ENCODE data around the gene POLDIP3. TPM values are rescaled to one million over a fixed set of nuclear protein-coding genes. Genes with fewer than 3 reads are reported as not detected.
A peak's percentile ranks its signal among the peaks of the same experiment; 100 is the strongest.

POLDIP3 gene
- total RNA-seq, 1 donor from 2014 or later, result 34.7 TPM

- Histone ChIP-seq H3K27me3 (ENCODE audit: control insufficient read depth, insufficient read depth, low read length) (no peaks in the 10 kb centered on the region), H3K4me3 (ENCODE audit: low read depth, low read length) (no peak overlapping the region), H3K36me3 (ENCODE audit: control insufficient read depth, insufficient read depth, low read length) (no peaks in the 10 kb centered on the region)
- peak; percentile 82 for DNase-seq (ENCODE audit: low read depth)
- no peak for TF ChIP-seq CTCF (IDR thresholded peaks at IDR 0.05; ENCODE audit: insufficient read depth, low read length, poor library complexity, severe bottlenecking)
These were observed 20.8 kb upstream of the POLDIP3 start for GRCh38 chr22:42635531-42635930.

- Histone ChIP-seq H3K36me3 (ENCODE audit: control insufficient read depth, insufficient read depth, low read length) (no peaks in the 10 kb centered on the region), H3K4me3 (ENCODE audit: low read depth, low read length) (no peak overlapping the region), H3K27me3 (ENCODE audit: control insufficient read depth, insufficient read depth, low read length) (no peaks in the 10 kb centered on the region)
- no peak for TF ChIP-seq CTCF (IDR thresholded peaks at IDR 0.05; ENCODE audit: insufficient read depth, low read length, poor library complexity, severe bottlenecking)
- no peak for DNase-seq (ENCODE audit: low read depth)
These were observed 18.3 kb upstream of the POLDIP3 start for GRCh38 chr22:42633013-42633412.

GRCh38 chr22:42632096-42632495 lies 17.4 kb upstream of the POLDIP3 start:
- H3K27me3 ChIP-seq (ENCODE audit: control insufficient read depth, insufficient read depth, low read length), result no peaks in the 10 kb centered on the region
- no peak for DNase-seq (ENCODE audit: low read depth)
- peak; percentile 33 for TF ChIP-seq CTCF (IDR thresholded peaks at IDR 0.05; ENCODE audit: insufficient read depth, low read length, poor library complexity, severe bottlenecking)
- H3K36me3 ChIP-seq (ENCODE audit: control insufficient read depth, insufficient read depth, low read length), result no peaks in the 10 kb centered on the region
- no peak overlapping the region for H3K4me3 ChIP-seq (ENCODE audit: low read depth, low read length)

DNA sequence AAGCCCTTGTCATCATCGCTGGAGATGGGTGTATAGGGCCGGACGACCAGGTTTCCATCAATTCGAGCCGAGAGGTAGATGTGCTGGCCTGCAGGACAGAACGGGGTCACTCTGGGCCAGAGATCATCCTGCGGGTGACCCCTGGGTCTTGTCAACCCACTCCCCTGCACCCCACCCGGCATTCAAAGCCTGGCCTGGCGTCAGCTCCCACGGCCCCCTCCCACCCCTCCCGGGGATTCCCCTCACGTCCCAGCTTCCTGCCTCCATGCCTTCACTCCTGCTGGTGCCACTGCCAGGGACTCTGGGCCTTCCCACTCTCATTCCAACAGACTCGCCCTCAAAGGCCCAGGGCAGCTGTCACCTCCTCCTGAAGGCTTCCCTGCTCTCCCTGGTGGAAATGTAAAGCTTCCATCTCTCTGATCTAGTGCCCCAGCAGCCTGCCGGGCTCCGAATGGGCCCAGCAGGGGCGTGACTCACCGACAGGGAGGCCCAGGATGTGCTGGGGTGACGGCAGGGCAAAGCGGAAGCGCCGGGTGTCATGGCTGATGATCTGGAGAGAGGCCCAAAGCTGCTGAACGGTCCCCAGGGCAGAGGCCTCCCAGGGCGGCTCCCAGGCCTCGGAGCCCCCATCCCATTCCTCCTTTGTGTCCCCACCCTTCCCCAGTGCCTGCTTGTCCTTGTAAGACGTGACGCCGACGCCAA lies 16.4 kb upstream of the POLDIP3 start:
- no peak for TF ChIP-seq CTCF (IDR thresholded peaks at IDR 0.05; ENCODE audit: insufficient read depth, low read length, poor library complexity, severe bottlenecking)
- no peaks in the 10 kb centered on the region for H3K36me3 ChIP-seq (ENCODE audit: control insufficient read depth, insufficient read depth, low read length)
- no peak for DNase-seq (ENCODE audit: low read depth)
- H3K27me3 ChIP-seq (ENCODE audit: control insufficient read depth, insufficient read depth, low read length), result no peaks in the 10 kb centered on the region
- no peak overlapping the region for H3K4me3 ChIP-seq (ENCODE audit: low read depth, low read length)

- H3K36me3 ChIP-seq (ENCODE audit: control insufficient read depth, insufficient read depth, low read length), result no peaks in the 10 kb centered on the region
- no peak overlapping the region for H3K4me3 ChIP-seq (ENCODE audit: low read depth, low read length)
- no peaks in the 10 kb centered on the region for H3K27me3 ChIP-seq (ENCODE audit: control insufficient read depth, insufficient read depth, low read length)
- TF ChIP-seq CTCF (IDR thresholded peaks at IDR 0.05; ENCODE audit: insufficient read depth, low read length, poor library complexity, severe bottlenecking), result no peak
- DNase-seq (ENCODE audit: low read depth), result no peak
These were observed 15.5 kb upstream of the POLDIP3 start for GRCh38 chr22:42630211-42630610.

- TF ChIP-seq CTCF (IDR thresholded peaks at IDR 0.05; ENCODE audit: insufficient read depth, low read length, poor library complexity, severe bottlenecking), result no peak
- Histone ChIP-seq H3K27me3 (ENCODE audit: control insufficient read depth, insufficient read depth, low read length) (no peaks in the 10 kb centered on the region), H3K4me3 (ENCODE audit: low read depth, low read length) (no peak overlapping the region), H3K36me3 (ENCODE audit: control insufficient read depth, insufficient read depth, low read length) (no peaks in the 10 kb centered on the region)
- no peak for DNase-seq (ENCODE audit: low read depth)
These were observed 13.3 kb upstream of the POLDIP3 start for GRCh38 chr22:42627981-42628380.
